PC-3 (cell line): ENCODE data around the gene CORO1C. TPM values are rescaled to one million over a fixed set of nuclear protein-coding genes. Genes with fewer than 3 reads are reported as not detected.

ENCODE experiments used
- microRNA-seq: library from miRNA; unstranded; fragments of <30 nt; microRNA quantifications from one replicate; pipeline ENCODE4 v1.1.0, GENCODE V29; 2020; ENCODE audit not compliant: unreplicated experiment
- total RNA-seq: library from RNA; depleted of rRNA; stranded (reverse); fragments of >200 nt; gene quantifications from 2 replicates; pipeline ENCODE4 v1.2.3, GENCODE V29; 2014; rRNA removed

Gene CORO1C
- total RNA-seq, 1 experiment from 2014 or later, result 179 TPM

Small RNA genes within 50 kb of the gene (microRNA-seq; reads per million reads assigned to microRNA genes)
- gene MIR4496, result not detected

Other genes starting within 250 kb of the CORO1C start
- 6.4 and 18.5 TPM in 2 replicates for gene FICD, start 216.2 kb downstream of the CORO1C start, total RNA-seq
- gene SART3, start 170.3 kb downstream of the CORO1C start, total RNA-seq, result 148 and 165 TPM in 2 replicates
- gene ISCU, start 168.9 kb downstream of the CORO1C start, total RNA-seq, result 120 and 181 TPM in 2 replicates
- gene TMEM119, start 133.4 kb downstream of the CORO1C start, total RNA-seq, result not detected in 2 replicates
- 0.63 and 0.73 TPM in 2 replicates for gene SELPLG, start 97.6 kb downstream of the CORO1C start, total RNA-seq
- gene SSH1, start 126.1 kb upstream of the CORO1C start, total RNA-seq, result 17.2 and 24.2 TPM in 2 replicates
- not detected in 2 replicates for gene DAO, start 148.6 kb upstream of the CORO1C start, total RNA-seq